ENCODE data around the gene PITX2. TPM values are rescaled to one million over a fixed set of nuclear protein-coding genes. Genes with fewer than 3 reads are reported as not detected.

Gene PITX2
- total and polyA plus RNA-seq, 2 of the 13 experiments (the other 11 are each of a cell fraction or from before 2014, with no cell fraction given): not detected

- no peak overlapping the region for H3K4me3 ChIP-seq (replicated peaks in 1 of 3; ENCODE audit: insufficient read depth in 1 of 3, low read depth in 2 of 3, low read length in 3 of 3)
- BruUV-seq (replicated peaks): no TSS peak
- H3K9me3 ChIP-seq (ENCODE audit: low read length): no peaks in the 10 kb centered on the region
- POLR2A ChIA-PET: no interaction called here
- TF ChIP-seq HOXA3 (CRISPR knock-in tag; IDR thresholded peaks at IDR 0.05): no peak
- FAIRE-seq (no peak), ATAC-seq (no peak), DNase-seq (ENCODE audit: low spot score) (no peak)
- H4K20me1 ChIP-seq (ENCODE audit: insufficient read depth, low read length): no peaks in the 10 kb centered on the region
- no peaks in the 10 kb centered on the region for H3K79me2 ChIP-seq (ENCODE audit: insufficient read depth, low read length)
- no peak overlapping the region for H2AFZ ChIP-seq (ENCODE audit: low read length)
- no peaks in the 10 kb centered on the region for H3K4me1 ChIP-seq (ENCODE audit: insufficient read depth, low read length)
- CTCF ChIA-PET (ENCODE audit: low intra/inter-chr PET ratio, low total read pairs): no interaction called here
- WGBS (ENCODE audit: low lambda C conversion rate): 38% methylated on average over 11 of the region's 11 CpGs
- no peak overlapping the region for H3K4me2 ChIP-seq (ENCODE audit: low read depth, low read length)
- no peak overlapping the region for H3K9ac ChIP-seq (ENCODE audit: insufficient read depth, low read depth, low read length)
- intact Hi-C loops (cut with micrococcal nuclease; ENCODE audit: unreplicated experiment) (no loop called here), in situ Hi-C loops (cut with HindIII; ENCODE audit: extremely low pct_ligation_motif_present, low pct_unique_long_range_greater_than_20kb) (no loop called here)
- H3K36me3 ChIP-seq (replicated peaks in 1 of 2; ENCODE audit: control insufficient read depth in 1 of 2, insufficient read depth in 2 of 2, low read length in 2 of 2): no peaks in the 10 kb centered on the region
- H3K27me3 ChIP-seq (ENCODE audit: control insufficient read depth in 1 of 2, insufficient read depth in 2 of 2, low read length in 2 of 2): peaks cover 0 to 53% of the 10 kb centered on the region in 2 experiments
- H3K27ac ChIP-seq (ENCODE audit: extremely low read length, insufficient read depth, low read length): no peak overlapping the region
Measured at GRCh38 chr4:110623718-110624397, 981 bp upstream of the PITX2 start.

GRCh38 chr4:110621839-110622751 is 782 bp downstream of the PITX2 start:
- H3K9ac ChIP-seq (ENCODE audit: insufficient read depth, low read depth, low read length): no peak overlapping the region
- DNase-seq (ENCODE audit: low spot score) (no peak), ATAC-seq (no peak), FAIRE-seq (no peak)
- H3K27me3 ChIP-seq (ENCODE audit: control insufficient read depth in 1 of 2, insufficient read depth in 2 of 2, low read length in 2 of 2): peaks cover 0 to 57% of the 10 kb centered on the region in 2 experiments
- H2AFZ ChIP-seq (ENCODE audit: low read length): no peak overlapping the region
- no peaks in the 10 kb centered on the region for H3K79me2 ChIP-seq (ENCODE audit: insufficient read depth, low read length)
- H3K4me2 ChIP-seq (ENCODE audit: low read depth, low read length): no peak overlapping the region
- intact Hi-C loops (cut with micrococcal nuclease; ENCODE audit: unreplicated experiment) (no loop called here), in situ Hi-C loops (cut with HindIII; ENCODE audit: extremely low pct_ligation_motif_present, low pct_unique_long_range_greater_than_20kb) (no loop called here)
- H3K9me3 ChIP-seq (ENCODE audit: low read length): no peaks in the 10 kb centered on the region
- CTCF ChIA-PET (ENCODE audit: low intra/inter-chr PET ratio, low total read pairs): no interaction called here
- no peak for TF ChIP-seq ZBTB26 (CRISPR knock-in tag; IDR thresholded peaks at IDR 0.05; ENCODE audit: borderline replicate concordance)
- no peaks in the 10 kb centered on the region for H3K36me3 ChIP-seq (replicated peaks in 1 of 2; ENCODE audit: control insufficient read depth in 1 of 2, insufficient read depth in 2 of 2, low read length in 2 of 2)
- no peaks in the 10 kb centered on the region for H4K20me1 ChIP-seq (ENCODE audit: insufficient read depth, low read length)
- WGBS (ENCODE audit: low lambda C conversion rate): 70% methylated on average over 39 of the region's 73 CpGs
- BruUV-seq (replicated peaks): no TSS peak
- H3K27ac ChIP-seq (ENCODE audit: extremely low read length, insufficient read depth, low read length): no peak overlapping the region
- no peaks in the 10 kb centered on the region for H3K4me1 ChIP-seq (ENCODE audit: insufficient read depth, low read length)
- no peak overlapping the region for H3K4me3 ChIP-seq (replicated peaks in 1 of 3; ENCODE audit: insufficient read depth in 1 of 3, low read depth in 2 of 3, low read length in 3 of 3)
- POLR2A ChIA-PET: no interaction called here
